Midbrain (tissue), 1 donor: ENCODE data around the gene CRYBB3.
"Not testable (repeated sequence)": the region's sequence is repeated elsewhere in the genome, so short reads cannot be mapped to it uniquely, and the experiment has no call there.

Experiments used
- DNase-seq: peaks from one replicate; lab custom pipeline; 2025; lab: John Stamatoyannopoulos, UW

The CRYBB3 gene

GRCh38 chr22:25207553-25208157 is 8.0 kb downstream of the CRYBB3 start:
- no peak for DNase-seq

GRCh38 chr22:25208328-25208727 is 8.7 kb downstream of the CRYBB3 start:
- no peak for DNase-seq

GRCh38 chr22:25208743-25209505 is 9.3 kb downstream of the CRYBB3 start:
- DNase-seq = no peak

- DNase-seq = no peak
These were observed 11.1 kb downstream of the CRYBB3 start for GRCh38 chr22:25210793-25211192.

GRCh38 chr22:25212337-25212736 is 12.7 kb downstream of the CRYBB3 start:
- no peak for DNase-seq

- no peak for DNase-seq
These were observed 13.6 kb downstream of the CRYBB3 start for GRCh38 chr22:25213221-25213620.

GRCh38 chr22:25216230-25216629 is 16.6 kb downstream of the CRYBB3 start:
- DNase-seq = no peak

GRCh38 chr22:25219211-25219689 is 19.6 kb downstream of the CRYBB3 start, which contains the start of gene CRYBB2:
TSS of gene CRYBB2 (plus strand) at chr22:25219639. CDS start at chr22:25221430, 1,791 bp downstream.
- DNase-seq = no peak

GRCh38 chr22:25219948-25220442 is 20.3 kb downstream of the CRYBB3 start:
- DNase-seq = no peak

- DNase-seq = no peak
These were observed 22.1 kb downstream of the CRYBB3 start for GRCh38 chr22:25221790-25222189.

GRCh38 chr22:25223269-25223850 is 23.7 kb downstream of the CRYBB3 start:
- DNase-seq = no peak

GRCh38 chr22:25228822-25229221 is 29.2 kb downstream of the CRYBB3 start:
- no peak for DNase-seq

- DNase-seq = not testable (repeated sequence)
These were observed 31.1 kb downstream of the CRYBB3 start for GRCh38 chr22:25230760-25231159.

- no peak for DNase-seq
These were observed 32.6 kb downstream of the CRYBB3 start for GRCh38 chr22:25232301-25232700.

- DNase-seq = not testable (repeated sequence)
These were observed 34.0 kb downstream of the CRYBB3 start for GRCh38 chr22:25233706-25234105.

GRCh38 chr22:25235547-25236290 is 36.1 kb downstream of the CRYBB3 start:
- DNase-seq = peak; percentile 41

GRCh38 chr22:25236417-25236816 is 36.8 kb downstream of the CRYBB3 start:
- DNase-seq = no peak

GRCh38 chr22:25237503-25237902 is 37.8 kb downstream of the CRYBB3 start:
- DNase-seq = no peak

GRCh38 chr22:25238058-25238457 is 38.4 kb downstream of the CRYBB3 start:
- not testable (repeated sequence) for DNase-seq

GRCh38 chr22:25255169-25255568 is 55.5 kb downstream of the CRYBB3 start:
- not testable (repeated sequence) for DNase-seq
